Pancreas (tissue), 10 donors: ENCODE results near the gene WDR27. TPM values are rescaled to one million over a fixed set of nuclear protein-coding genes. Genes with fewer than 3 reads are reported as not detected.

ENCODE experiments used
- ATAC-seq, 4 donors: fragments of 200-7000 bp; cut with Tn5 transposase; one replicate each; pipeline versions ENCODE4 v1.8.0 to v1.9.1; 2020; ENCODE audit warnings: mild to moderate bottlenecking in 4 of 4, moderate library complexity in 4 of 4
- DNase-seq, 6 donors: peaks; one replicate each; pipeline ENCODE4 v3.0.0-alpha.2; 2020
- FAIRE-seq: peaks from 2 replicates; lab custom pipeline; 2012; peaks lifted over from hg19 to GRCh38; lab: Jason Lieb, UNC
- H3K27ac ChIP-seq, 4 donors: fragments of 200-600 bp; sonication (generic); 1 replicate in 3 of 4; 2 replicates in 1 of 4; pipeline versions ENCODE4 v1.5.0 to v1.8.0; 2020
- H3K27me3 ChIP-seq, 4 donors: fragments of 200-600 bp; one replicate each; pipeline ENCODE4 v1.8.0; 2021
- H3K36me3 ChIP-seq, 3 donors: fragments of 200-600 bp; sonication (generic) in 1 of 3; one replicate each; pipeline versions ENCODE4 v1.5.0 to v1.8.0; 2020 to 2021
- H3K4me1 ChIP-seq, 3 donors: fragments of 200-600 bp; one replicate each; pipeline ENCODE4 v1.8.0; 2021
- H3K4me3 ChIP-seq, 4 donors: fragments of 200-600 bp; sonication (generic) in 2 of 4; one replicate each; pipeline versions ENCODE4 v1.5.0 to v1.8.0; 2020 to 2021
- H3K9me3 ChIP-seq, 4 donors: fragments of 200-600 bp; one replicate each; pipeline ENCODE4 v1.8.0; 2021
- WGBS, 2 donors: extraction: QIAGEN DNeasy Blood & Tissue Kit; methylation state at CpG; one replicate each; pipeline ENCODE4 v1.1.7; 2013; 5-methylcytosine and 5-hydroxymethylcytosine counted together
- intact Hi-C, 3 donors: fragments of 100-400 bp; cut with DNase I; formaldehyde crosslinking; loops; one replicate each; pipeline versions ENCODE4 v1.11.1 to v1.14.2; 2022
- polyA plus RNA-seq, 2 donors: library from polyadenylated mRNA; stranded (reverse); fragments of 200-250 nt; gene quantifications; one replicate each; pipeline ENCODE4 v1.2.3, GENCODE V29; 2013
- total RNA-seq, 6 donors: library from RNA; stranded (reverse); fragmentation: NEBNext Ultra II Directional in 4 of 6; extraction: Animal tissue kit (Norgen Biotek cat#: 25700) in 4 of 6; gene quantifications; one replicate each; pipeline versions ENCODE4 v1.2.1 to v1.2.4, GENCODE V29; 2021 to 2023
- TF ChIP-seq, protein P1 (sequence below), 4 donors: fragments of 200-600 bp; sonication (generic) in 3 of 4; IDR thresholded peaks; one replicate each; pipeline versions ENCODE4 v1.5.0 to v1.8.0; 2021; ENCODE audit warnings: antibody characterized with exemption in 4 of 4
- donor health status: healthy with polysubstance abuse.
- donor health status: DM: no; HTN: no; CAD: no; lungs with moderate emphysema.
- donor health status: DM: no; HTN: no; CAD: no.
- donor health status: control.
- donor health status: control.
- donor health status: Bipolar disorder and iron deficiency.
- donor health status: DM: yes; HTN: yes; CAD: no.
- donor health status: DM: no; HTN: no; CAD: no.
- donor health status: DM: no; HTN: no; CAD: no.
- donor health status: DM: yes; HTN: yes; CAD: no.

WDR27 gene
- total and polyA plus RNA-seq, 8 donors, result 9.6 to 43.1 (median 16.4) TPM

DNA sequence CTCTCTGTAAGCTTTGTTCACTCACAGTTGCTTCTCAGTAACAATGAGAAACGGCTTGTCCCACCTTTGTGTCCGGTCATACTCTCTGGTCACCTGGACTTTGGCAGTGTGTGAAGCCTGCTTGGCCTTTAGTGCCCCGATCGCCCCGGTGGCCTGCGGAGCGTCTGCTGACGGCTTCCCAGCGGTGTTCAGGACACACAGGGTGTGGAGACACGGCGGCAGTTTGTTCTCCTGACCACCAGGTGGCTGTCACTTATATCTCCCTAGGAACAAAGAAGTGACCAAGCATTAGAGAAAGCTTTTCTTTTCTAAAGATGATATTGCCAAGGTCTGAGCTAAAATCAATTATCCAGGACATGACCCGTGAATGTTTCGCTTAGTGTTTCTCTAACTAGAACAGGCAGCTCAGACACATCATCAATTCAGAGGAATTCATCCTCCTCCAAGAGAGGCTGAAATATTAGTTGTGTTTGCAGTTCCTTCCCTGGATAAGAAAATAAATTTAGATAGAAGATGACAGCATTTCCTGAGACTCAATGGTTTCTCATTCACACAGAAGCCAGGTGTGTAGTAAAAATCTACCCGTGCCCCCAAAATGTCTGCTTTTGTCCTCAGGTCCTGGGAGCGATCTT, 280.8 kb downstream of the WDR27 start:
- no peaks in the 10 kb centered on the region for H3K27me3 ChIP-seq
- H3K9me3 ChIP-seq, result no peaks in the 10 kb centered on the region
- no peaks in the 10 kb centered on the region for H3K36me3 ChIP-seq
- TF ChIP-seq, protein P1, sequence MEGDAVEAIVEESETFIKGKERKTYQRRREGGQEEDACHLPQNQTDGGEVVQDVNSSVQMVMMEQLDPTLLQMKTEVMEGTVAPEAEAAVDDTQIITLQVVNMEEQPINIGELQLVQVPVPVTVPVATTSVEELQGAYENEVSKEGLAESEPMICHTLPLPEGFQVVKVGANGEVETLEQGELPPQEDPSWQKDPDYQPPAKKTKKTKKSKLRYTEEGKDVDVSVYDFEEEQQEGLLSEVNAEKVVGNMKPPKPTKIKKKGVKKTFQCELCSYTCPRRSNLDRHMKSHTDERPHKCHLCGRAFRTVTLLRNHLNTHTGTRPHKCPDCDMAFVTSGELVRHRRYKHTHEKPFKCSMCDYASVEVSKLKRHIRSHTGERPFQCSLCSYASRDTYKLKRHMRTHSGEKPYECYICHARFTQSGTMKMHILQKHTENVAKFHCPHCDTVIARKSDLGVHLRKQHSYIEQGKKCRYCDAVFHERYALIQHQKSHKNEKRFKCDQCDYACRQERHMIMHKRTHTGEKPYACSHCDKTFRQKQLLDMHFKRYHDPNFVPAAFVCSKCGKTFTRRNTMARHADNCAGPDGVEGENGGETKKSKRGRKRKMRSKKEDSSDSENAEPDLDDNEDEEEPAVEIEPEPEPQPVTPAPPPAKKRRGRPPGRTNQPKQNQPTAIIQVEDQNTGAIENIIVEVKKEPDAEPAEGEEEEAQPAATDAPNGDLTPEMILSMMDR (IDR thresholded peaks at IDR 0.05), result peak in 1 of 4 donors; percentile 66
- no peaks in the 10 kb centered on the region for H3K4me1 ChIP-seq
- ATAC-seq (peak in 1 of 4 donors; percentile 85), FAIRE-seq (no peak), DNase-seq (peak in 3 of 6 donors; percentile 31 to 70 (median 32))
- 35 to 53% methylated on average over 15 of the region's 15 CpGs for WGBS, 2 donors
- H3K27ac ChIP-seq, result no peak overlapping the region
- intact Hi-C loops, result no loop called here
- H3K4me3 ChIP-seq, result no peak overlapping the region

DNA sequence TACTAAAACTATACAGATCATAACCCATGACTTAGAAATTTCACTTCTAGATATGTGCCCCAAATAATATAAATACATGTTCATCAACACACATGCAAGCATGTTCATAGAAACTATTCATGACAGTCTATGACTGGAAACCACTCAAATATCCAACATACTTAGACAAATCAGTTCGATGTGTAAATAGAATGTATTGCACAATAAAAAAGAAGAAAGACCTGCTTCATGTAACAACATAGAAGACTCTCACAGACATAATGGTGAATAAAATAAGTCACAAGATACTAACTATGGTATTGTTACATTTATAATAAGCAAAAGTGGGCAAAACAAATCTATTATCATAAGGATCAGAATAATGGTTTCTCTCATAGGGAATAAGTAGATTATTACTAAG, 284.7 kb downstream of the WDR27 start:
- no peak overlapping the region for H3K27ac ChIP-seq
- TF ChIP-seq, protein P1 (IDR thresholded peaks at IDR 0.05), result no peak
- FAIRE-seq, result no peak

DNA sequence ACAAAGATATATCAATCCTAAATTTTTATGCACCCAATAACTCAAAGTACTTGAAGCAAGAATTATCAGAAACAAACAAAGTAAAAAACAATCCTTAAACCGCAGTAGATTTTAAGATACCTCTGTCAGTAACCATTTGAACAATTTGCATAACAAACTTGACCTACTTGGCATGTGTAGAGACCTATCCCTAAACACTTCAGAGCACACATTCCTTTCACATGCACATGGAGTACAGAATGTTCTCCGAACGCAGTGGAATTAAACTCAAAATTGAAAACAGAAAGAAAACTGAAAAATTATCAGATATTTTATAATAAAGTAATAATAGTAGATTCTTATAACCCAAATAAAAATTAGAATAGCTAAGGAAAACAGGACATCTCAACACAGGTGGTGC, 285.6 kb downstream of the WDR27 start:
- Histone ChIP-seq H3K27ac (no peak overlapping the region), H3K9me3 (no peaks in the 10 kb centered on the region), H3K4me1 (no peaks in the 10 kb centered on the region), H3K27me3 (no peaks in the 10 kb centered on the region), H3K36me3 (no peaks in the 10 kb centered on the region), H3K4me3 (no peak overlapping the region)
- 83 to 90% methylated on average over 3 of the region's 3 CpGs for WGBS, 2 donors
- ATAC-seq (no peak), FAIRE-seq (no peak), DNase-seq (no peak)
- intact Hi-C loops, result no loop called here
- TF ChIP-seq, protein P1 (IDR thresholded peaks at IDR 0.05), result no peak

More for the DNA sequence above, 284.7 kb downstream of the WDR27 start:
- Histone ChIP-seq H3K27me3 (no peaks in the 10 kb centered on the region), H3K4me1 (no peaks in the 10 kb centered on the region), H3K4me3 (no peak overlapping the region), H3K9me3 (no peaks in the 10 kb centered on the region), H3K36me3 (no peaks in the 10 kb centered on the region)
- ATAC-seq (no peak), DNase-seq (no peak)
- intact Hi-C loops, result no loop called here
- 58 to 87% methylated on average over 1 of the region's 1 CpG for WGBS, 2 donors

DNA sequence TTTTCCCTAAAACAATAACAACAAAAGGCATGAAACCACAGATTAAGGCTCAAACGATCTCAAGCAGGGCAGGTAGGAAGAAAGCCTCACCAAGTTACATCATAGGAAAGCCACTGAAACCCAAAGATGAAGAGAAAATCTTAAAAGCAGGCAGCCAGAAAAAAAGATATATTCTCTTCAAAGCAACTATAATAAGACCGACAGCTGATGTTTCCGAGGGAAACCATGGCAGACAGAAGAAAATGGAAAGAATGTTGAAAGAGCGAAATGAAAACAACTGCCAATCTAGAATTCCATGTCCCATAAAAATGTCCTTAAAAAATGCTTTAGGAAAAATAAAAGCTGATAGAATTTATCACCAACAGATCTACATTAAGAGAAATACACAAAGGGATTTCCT, 286.6 kb downstream of the WDR27 start:
- TF ChIP-seq, protein P1 (IDR thresholded peaks at IDR 0.05), result no peak
- Histone ChIP-seq H3K4me1 (no peaks in the 10 kb centered on the region), H3K27ac (no peak overlapping the region), H3K27me3 (no peaks in the 10 kb centered on the region), H3K36me3 (no peaks in the 10 kb centered on the region), H3K9me3 (no peaks in the 10 kb centered on the region), H3K4me3 (no peak overlapping the region)
- FAIRE-seq (no peak), ATAC-seq (no peak), DNase-seq (no peak)
- intact Hi-C loops, result no loop called here
- 84 to 88% methylated on average over 4 of the region's 4 CpGs for WGBS, 2 donors

DNA sequence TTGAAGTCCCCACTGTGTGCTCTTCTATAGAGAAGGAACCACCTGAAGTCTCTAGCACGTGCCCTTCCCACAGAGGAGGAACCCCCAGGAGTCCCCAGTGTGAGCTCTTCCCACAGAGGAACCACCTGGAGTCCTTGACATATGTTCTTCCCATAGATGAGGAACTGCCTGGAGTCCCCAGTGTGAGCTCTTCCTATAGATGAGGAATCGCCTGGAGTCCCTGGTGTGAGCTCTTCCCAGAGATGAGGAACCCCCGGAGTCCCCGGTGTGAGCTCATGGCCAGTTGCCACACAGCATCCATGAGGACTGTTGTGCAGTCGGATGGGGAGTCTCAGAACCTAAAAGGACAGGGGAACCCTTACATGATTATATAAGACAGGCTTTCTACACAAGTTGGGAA, 290.1 kb downstream of the WDR27 start:
- FAIRE-seq (no peak), ATAC-seq (no peak), DNase-seq (no peak)
- no peaks in the 10 kb centered on the region for H3K36me3 ChIP-seq
- WGBS, 2 donors, result 79 to 81% methylated on average over 5 of the region's 5 CpGs
- intact Hi-C loops, result no loop called here
- H3K4me3 ChIP-seq, result no peak overlapping the region
- no peaks in the 10 kb centered on the region for H3K9me3 ChIP-seq
- no peaks in the 10 kb centered on the region for H3K27me3 ChIP-seq
- no peaks in the 10 kb centered on the region for H3K4me1 ChIP-seq
- TF ChIP-seq, protein P1 (IDR thresholded peaks at IDR 0.05), result no peak
- no peak overlapping the region for H3K27ac ChIP-seq
